GM12873 (cell line): ENCODE results near the gene DGKB.

Experiments used
- CTCF ChIP-seq: IDR thresholded peaks from 2 replicates; pipeline ENCODE4 v1.5.1; 2012; ENCODE audit warnings: low read depth, mild to moderate bottlenecking, moderate library complexity, low read length, control low read depth; ENCODE audit not compliant: insufficient read depth; ENCODE audit errors: missing control alignments

DGKB gene

GRCh38 chr7:14837216-14837615, 65.3 kb downstream of the DGKB start:
- TF ChIP-seq CTCF: no peak

GRCh38 chr7:14836571-14837189, 65.9 kb downstream of the DGKB start:
- TF ChIP-seq CTCF: no peak

- TF ChIP-seq CTCF: no peak
Measured at GRCh38 chr7:14836006-14836405, 66.5 kb downstream of the DGKB start.

- TF ChIP-seq CTCF: no peak
Measured at GRCh38 chr7:14835384-14835783, 67.2 kb downstream of the DGKB start.

GRCh38 chr7:14834883-14835282, 67.7 kb downstream of the DGKB start:
- no peak for TF ChIP-seq CTCF

- TF ChIP-seq CTCF: no peak
Measured at GRCh38 chr7:14834456-14834855, 68.1 kb downstream of the DGKB start.

- TF ChIP-seq CTCF: no peak
Measured at GRCh38 chr7:14833707-14834106, 68.8 kb downstream of the DGKB start.
